Neural progenitor cell (in vitro differentiated cells): Measurements from ENCODE around the gene LMLN. TPM values are rescaled to one million over a fixed set of nuclear protein-coding genes. Genes with fewer than 3 reads are reported as not detected.
"Not testable (repeated sequence)": the region's sequence is repeated elsewhere in the genome, so short reads cannot be mapped to it uniquely, and the experiment has no call there.

Source experiments
- DNase-seq: peaks from one replicate; pipeline ENCODE4 v3.0.0-alpha.2; 2016; ENCODE audit warnings: low spot score
- H2AFZ ChIP-seq: fragments of 200-600 bp; sonication (generic); replicated peaks from 2 replicates; pipeline ENCODE4 v1.6.1; 2016; ENCODE audit warnings: antibody characterized with exemption
- H3F3A ChIP-seq: fragments of 200-600 bp; sonication (generic); 2 replicates; pipeline ENCODE4 v1.6.1; 2016; ENCODE audit warnings: antibody characterized with exemption, low read depth
- H3K27ac ChIP-seq: fragments of 200-600 bp; sonication (generic); 2 replicates; pipeline ENCODE4 v1.5.1; 2016; ENCODE audit warnings: mild to moderate bottlenecking
- H3K27me3 ChIP-seq: fragments of 200-600 bp; sonication (generic); 2 replicates; pipeline ENCODE4 v1.6.1; 2016; ENCODE audit warnings: mild to moderate bottlenecking, moderate library complexity
- H3K36me3 ChIP-seq: fragments of 200-600 bp; sonication (generic); 2 replicates; pipeline ENCODE4 v1.5.1; 2016
- H3K4me1 ChIP-seq: fragments of 200-600 bp; sonication (generic); 2 replicates; pipeline ENCODE4 v1.6.1; 2016; ENCODE audit warnings: mixed run types
- H3K4me2 ChIP-seq: fragments of 200-600 bp; sonication (generic); 2 replicates; pipeline ENCODE4 v1.6.1; 2016
- H3K4me3 ChIP-seq: fragments of 200-600 bp; sonication (generic); 2 replicates; pipeline ENCODE4 v1.5.1; 2016
- H3K79me2 ChIP-seq: fragments of 200-600 bp; sonication (generic); 2 replicates; pipeline ENCODE4 v1.6.1; 2016; ENCODE audit warnings: low read depth
- H3K9ac ChIP-seq: fragments of 200-600 bp; sonication (generic); 2 replicates; pipeline ENCODE4 v1.6.1; 2016
- H3K9me3 ChIP-seq: fragments of 200-600 bp; sonication (generic); 2 replicates; pipeline ENCODE4 v1.5.1; 2016; ENCODE audit warnings: low read depth
- H4K20me1 ChIP-seq: fragments of 200-600 bp; sonication (generic); 2 replicates; pipeline ENCODE4 v1.6.1; 2016; ENCODE audit warnings: low read depth
- H3K27ac Mint-ChIP-seq: 3 replicates; pipeline ENCODE4 v1.8.0; 2021; ENCODE audit warnings: mixed read lengths
- H3K27me3 Mint-ChIP-seq: 2 replicates; pipeline ENCODE4 v1.8.0; 2022; ENCODE audit warnings: low read depth, mild to moderate bottlenecking, inconsistent platforms, moderate library complexity, mixed read lengths; ENCODE audit not compliant: insufficient read depth
- H3K36me3 Mint-ChIP-seq: 3 replicates; pipeline ENCODE4 v1.8.0; 2021; ENCODE audit warnings: mixed read lengths
- H3K4me1 Mint-ChIP-seq: 3 replicates; pipeline ENCODE4 v1.8.0; 2021; ENCODE audit warnings: mixed read lengths
- H3K4me3 Mint-ChIP-seq: 3 replicates; pipeline ENCODE4 v1.8.0; 2021; ENCODE audit warnings: mild to moderate bottlenecking, moderate library complexity, mixed read lengths
- H3K9me3 Mint-ChIP-seq: 3 replicates; pipeline ENCODE4 v1.8.0; 2020; ENCODE audit warnings: mixed read lengths
- EZH2 ChIP-seq: fragments of 200-600 bp; sonication (generic); IDR thresholded peaks from 2 replicates; pipeline ENCODE4 v1.6.1; 2017; ENCODE audit warnings: antibody characterized with exemption, mild to moderate bottlenecking, moderate library complexity
- EZH2phosphoT487 ChIP-seq: fragments of 200-600 bp; sonication (generic); IDR thresholded peaks from 2 replicates; pipeline ENCODE4 v1.6.1; 2017; ENCODE audit warnings: antibody characterized with exemption
- total RNA-seq: library from RNA; depleted of rRNA; stranded (reverse); fragments of >200 nt; gene quantifications from 2 replicates; pipeline ENCODE4 v1.2.3, GENCODE V29; 2015; ENCODE audit warnings: low replicate concordance
- TF ChIP-seq, protein P1 (sequence below): fragments of 200-600 bp; sonication (generic); IDR thresholded peaks from 2 replicates; pipeline ENCODE4 v1.5.1; 2017; ENCODE audit warnings: antibody characterized with exemption, mild to moderate bottlenecking

Gene LMLN
- total RNA-seq, 1 donor from 2014 or later = 11.2 TPM

- H3K27ac Mint-ChIP-seq = no peak overlapping the region
- Histone ChIP-seq H3K9me3 (no peaks in the 10 kb centered on the region), H4K20me1 (no peaks in the 10 kb centered on the region), H3K27me3 (peaks cover 13% of the 10 kb centered on the region), H3K4me1 (peaks cover 15% of the 10 kb centered on the region), H3K36me3 (no peaks in the 10 kb centered on the region), H3F3A (peaks cover 16% of the 10 kb centered on the region), H3K4me3 (no peak overlapping the region), H3K79me2 (no peaks in the 10 kb centered on the region), H3K4me2 (no peak overlapping the region), H3K9ac (no peak overlapping the region), H2AFZ (no peak overlapping the region), H3K27ac (no peak overlapping the region)
- no peak for TF ChIP-seq EZH2
- H3K36me3 Mint-ChIP-seq = peaks cover 6% of the 10 kb centered on the region
- H3K27me3 Mint-ChIP-seq = peaks cover 2% of the 10 kb centered on the region
- DNase-seq = no peak
- H3K9me3 Mint-ChIP-seq = peaks cover 14% of the 10 kb centered on the region
- no peak overlapping the region for H3K4me3 Mint-ChIP-seq
- H3K4me1 Mint-ChIP-seq = peaks cover 26% of the 10 kb centered on the region
Observed at GRCh38 chr3:197963019-197963637, 3.1 kb downstream of the LMLN start.

DNA sequence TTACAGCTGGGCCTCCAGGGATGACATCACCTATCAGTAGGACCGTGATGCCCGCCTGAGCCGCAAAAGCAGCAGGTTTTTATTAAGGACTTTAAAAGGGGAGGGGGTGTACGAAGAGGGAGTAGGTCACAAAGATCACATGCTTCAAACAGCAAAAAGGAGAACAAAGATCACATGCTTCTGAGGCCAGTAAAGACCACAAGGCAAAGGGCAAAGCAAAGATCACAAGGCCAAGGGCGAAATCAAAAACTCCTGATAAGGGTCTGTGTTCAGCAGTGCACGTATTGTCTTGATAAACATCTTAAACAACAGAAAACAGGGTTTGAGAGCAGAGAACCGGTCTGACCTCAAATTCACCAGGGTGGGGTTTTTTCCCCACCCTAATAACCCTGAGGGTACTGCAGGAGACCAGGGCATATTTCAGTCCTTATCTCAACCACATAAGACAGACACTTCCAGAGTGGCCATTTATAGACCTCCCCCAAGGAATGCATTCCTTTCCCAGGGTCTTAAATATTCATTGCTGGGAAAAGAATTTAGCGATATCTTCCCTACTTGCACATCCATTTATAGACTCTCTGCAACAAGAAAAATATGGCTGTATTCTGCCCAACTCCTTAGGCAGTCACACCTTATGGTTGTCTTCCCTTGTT is 7.4 kb downstream of the LMLN start:
- Mint-ChIP-seq H3K36me3 (peaks cover 18% of the 10 kb centered on the region), H3K9me3 (peaks cover 36% of the 10 kb centered on the region)
- H3K4me1 ChIP-seq, H3K79me2 ChIP-seq, H3K27ac Mint-ChIP-seq, H3K27me3 ChIP-seq, H2AFZ ChIP-seq, H3K9ac ChIP-seq, H3K4me3 Mint-ChIP-seq, H3K36me3 ChIP-seq, H3K9me3 ChIP-seq, H3K27me3 Mint-ChIP-seq, H3K4me3 ChIP-seq, DNase-seq, H4K20me1 ChIP-seq, H3K4me1 Mint-ChIP-seq, H3K27ac ChIP-seq, H3F3A ChIP-seq, H3K4me2 ChIP-seq: not testable (repeated sequence)

GRCh38 chr3:197970588-197970987 is 10.6 kb downstream of the LMLN start:
- no peak overlapping the region for H3K9ac ChIP-seq
- no peak overlapping the region for H3K27ac ChIP-seq
- no peaks in the 10 kb centered on the region for H3K27me3 ChIP-seq
- no peak overlapping the region for H3K4me3 ChIP-seq
- TF ChIP-seq EZH2 = no peak
- no peak for TF ChIP-seq EZH2phosphoT487
- TF ChIP-seq, protein P1, sequence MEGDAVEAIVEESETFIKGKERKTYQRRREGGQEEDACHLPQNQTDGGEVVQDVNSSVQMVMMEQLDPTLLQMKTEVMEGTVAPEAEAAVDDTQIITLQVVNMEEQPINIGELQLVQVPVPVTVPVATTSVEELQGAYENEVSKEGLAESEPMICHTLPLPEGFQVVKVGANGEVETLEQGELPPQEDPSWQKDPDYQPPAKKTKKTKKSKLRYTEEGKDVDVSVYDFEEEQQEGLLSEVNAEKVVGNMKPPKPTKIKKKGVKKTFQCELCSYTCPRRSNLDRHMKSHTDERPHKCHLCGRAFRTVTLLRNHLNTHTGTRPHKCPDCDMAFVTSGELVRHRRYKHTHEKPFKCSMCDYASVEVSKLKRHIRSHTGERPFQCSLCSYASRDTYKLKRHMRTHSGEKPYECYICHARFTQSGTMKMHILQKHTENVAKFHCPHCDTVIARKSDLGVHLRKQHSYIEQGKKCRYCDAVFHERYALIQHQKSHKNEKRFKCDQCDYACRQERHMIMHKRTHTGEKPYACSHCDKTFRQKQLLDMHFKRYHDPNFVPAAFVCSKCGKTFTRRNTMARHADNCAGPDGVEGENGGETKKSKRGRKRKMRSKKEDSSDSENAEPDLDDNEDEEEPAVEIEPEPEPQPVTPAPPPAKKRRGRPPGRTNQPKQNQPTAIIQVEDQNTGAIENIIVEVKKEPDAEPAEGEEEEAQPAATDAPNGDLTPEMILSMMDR = no peak
- Mint-ChIP-seq H3K4me3 (no peak overlapping the region), H3K27ac (no peak overlapping the region), H3K36me3 (peaks cover 22% of the 10 kb centered on the region), H3K4me1 (peaks cover 5% of the 10 kb centered on the region), H3K27me3 (no peaks in the 10 kb centered on the region), H3K9me3 (peaks cover 41% of the 10 kb centered on the region)
- H3F3A ChIP-seq = no peaks in the 10 kb centered on the region
- no peaks in the 10 kb centered on the region for H4K20me1 ChIP-seq
- no peaks in the 10 kb centered on the region for H3K9me3 ChIP-seq
- no peaks in the 10 kb centered on the region for H3K36me3 ChIP-seq
- no peaks in the 10 kb centered on the region for H3K79me2 ChIP-seq
- H2AFZ ChIP-seq = no peak overlapping the region
- H3K4me1 ChIP-seq = no peaks in the 10 kb centered on the region
- H3K4me2 ChIP-seq = no peak overlapping the region
- no peak for DNase-seq

DNA sequence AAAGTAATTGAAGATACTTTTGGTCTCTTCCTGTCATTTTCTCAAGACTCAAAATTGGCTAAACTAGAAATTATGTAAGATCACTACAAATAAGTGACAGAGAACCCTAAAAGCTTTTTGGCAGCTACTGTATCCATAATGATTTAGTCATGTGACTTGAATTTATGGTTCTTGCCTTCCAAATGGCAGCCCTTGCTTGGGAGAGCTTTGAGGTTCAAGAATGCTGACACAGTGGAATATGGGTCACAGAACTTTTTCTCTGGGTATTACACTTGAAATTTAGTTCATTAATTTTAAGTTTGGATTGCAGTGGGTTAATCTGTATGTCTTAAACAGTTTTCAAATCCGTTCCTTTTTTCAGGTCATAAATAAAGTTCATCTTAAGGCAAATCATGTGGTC is 14.0 kb downstream of the LMLN start:
- H3K9ac ChIP-seq = no peak overlapping the region
- H3K79me2 ChIP-seq = no peaks in the 10 kb centered on the region
- no peaks in the 10 kb centered on the region for H3K27me3 Mint-ChIP-seq
- no peak overlapping the region for H3K4me2 ChIP-seq
- no peak overlapping the region for H2AFZ ChIP-seq
- H3K27ac Mint-ChIP-seq = no peak overlapping the region
- no peak for DNase-seq
- H3K27ac ChIP-seq = no peak overlapping the region
- peaks cover 18% of the 10 kb centered on the region for H3K36me3 Mint-ChIP-seq
- TF ChIP-seq, protein P1 = no peak
- TF ChIP-seq EZH2 (no peak), EZH2phosphoT487 (no peak)
- H3K27me3 ChIP-seq = no peaks in the 10 kb centered on the region
- H3K36me3 ChIP-seq = no peaks in the 10 kb centered on the region
- no peaks in the 10 kb centered on the region for H3K9me3 ChIP-seq
- H3K9me3 Mint-ChIP-seq = peaks cover 20% of the 10 kb centered on the region
- H3K4me3 ChIP-seq = no peak overlapping the region
- no peaks in the 10 kb centered on the region for H4K20me1 ChIP-seq
- H3F3A ChIP-seq = no peaks in the 10 kb centered on the region
- H3K4me3 Mint-ChIP-seq = no peak overlapping the region
- peaks cover 5% of the 10 kb centered on the region for H3K4me1 Mint-ChIP-seq
- H3K4me1 ChIP-seq = no peaks in the 10 kb centered on the region
